ENCODE data around the gene ACSL1. TPM values are rescaled to one million over a fixed set of nuclear protein-coding genes. Genes with fewer than 3 reads are reported as not detected.

The ACSL1 gene
- total RNA-seq, 1 experiment from 2014 or later: 12.9 TPM

DNA sequence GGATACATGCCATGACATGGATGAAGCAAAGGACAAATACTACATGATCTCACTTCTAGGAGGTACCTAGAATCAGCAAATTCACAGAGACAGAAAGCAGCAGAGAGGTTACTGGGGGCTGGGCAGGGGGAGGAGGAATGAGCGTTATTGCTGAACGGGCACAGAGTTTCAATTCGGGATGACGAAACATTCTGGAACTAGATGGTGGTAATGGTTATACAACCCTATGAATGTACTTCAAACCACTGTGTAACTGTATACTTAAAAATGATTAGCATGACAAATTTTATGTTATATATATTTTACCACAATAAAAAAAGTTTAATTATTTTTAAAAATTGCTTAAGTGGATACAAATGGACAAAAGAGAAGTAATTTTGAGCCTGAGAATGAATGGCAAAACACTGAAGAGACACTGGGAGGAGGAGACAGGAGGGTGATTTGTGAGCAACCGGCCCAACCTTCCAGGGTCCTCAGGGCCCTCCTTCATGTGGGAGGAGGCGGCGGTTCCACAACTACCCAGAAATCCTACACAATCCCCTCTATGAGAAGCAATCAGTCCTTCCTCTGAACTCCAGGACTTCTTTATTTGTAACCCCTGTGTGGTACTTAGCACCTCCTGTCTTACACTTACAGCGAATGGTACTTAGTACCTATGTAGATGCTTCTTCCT lies 14.1 kb downstream of the ACSL1 start:
- Histone ChIP-seq H3K27me3 (no peaks in the 10 kb centered on the region), H3K36me3 (no peaks in the 10 kb centered on the region), H3K27ac (no peak overlapping the region; the same call in 1 of the 2 replicates), H3K4me1 (peaks cover 30% of the 10 kb centered on the region), H3K4me3 (no peak overlapping the region), H3K9me3 (replicated peaks) (no peaks in the 10 kb centered on the region)
- no peak for DNase-seq

DNA sequence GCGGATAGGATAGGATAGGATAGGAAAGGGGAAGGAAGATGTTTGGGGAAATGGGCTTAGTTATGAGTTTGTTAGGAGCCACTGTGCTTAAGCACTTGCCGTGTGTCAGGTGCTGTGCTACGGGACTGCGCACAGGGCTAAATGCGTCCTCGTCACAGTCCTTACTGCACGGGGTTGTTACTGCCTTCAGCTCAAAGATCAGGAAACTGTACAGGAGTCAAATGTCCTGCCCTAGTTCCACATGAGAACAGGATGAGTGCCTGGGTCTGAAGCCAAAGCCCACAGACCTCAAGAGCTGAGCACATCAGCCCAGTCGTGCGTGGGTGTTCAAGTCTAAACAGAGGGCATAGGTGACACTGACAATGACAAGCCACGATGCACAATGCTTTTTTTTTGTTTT lies 15.0 kb downstream of the ACSL1 start:
- no peak for DNase-seq
- H3K9me3 ChIP-seq (replicated peaks): no peaks in the 10 kb centered on the region
- no peaks in the 10 kb centered on the region for H3K27me3 ChIP-seq
- H3K27ac ChIP-seq: no peak overlapping the region
- no peak overlapping the region for H3K4me3 ChIP-seq
- H3K36me3 ChIP-seq: no peaks in the 10 kb centered on the region
- peaks cover 30% of the 10 kb centered on the region for H3K4me1 ChIP-seq

DNA sequence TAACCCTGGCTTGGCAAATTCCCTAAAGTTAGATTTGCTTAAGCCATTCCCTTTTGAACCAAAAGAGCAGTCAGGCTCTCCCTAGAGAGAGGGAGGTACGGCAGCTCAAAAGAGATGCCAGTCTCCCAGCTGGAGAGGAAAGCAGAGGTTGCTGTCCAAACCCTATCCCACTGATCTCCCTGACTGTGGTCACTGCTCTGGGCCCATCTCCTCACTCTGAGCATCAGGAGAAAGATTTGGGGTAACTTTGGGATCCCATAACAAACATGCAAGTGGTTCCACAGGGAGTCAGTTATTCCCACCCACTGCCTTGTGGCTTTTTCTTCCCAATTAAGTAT lies 17.1 kb downstream of the ACSL1 start:
- H3K4me3 ChIP-seq: no peak overlapping the region
- H3K36me3 ChIP-seq: no peaks in the 10 kb centered on the region
- no peaks in the 10 kb centered on the region for H3K9me3 ChIP-seq (replicated peaks)
- H3K27ac ChIP-seq: no peak overlapping the region
- peaks cover 15% of the 10 kb centered on the region for H3K4me1 ChIP-seq
- DNase-seq: no peak
- H3K27me3 ChIP-seq: no peaks in the 10 kb centered on the region

DNA sequence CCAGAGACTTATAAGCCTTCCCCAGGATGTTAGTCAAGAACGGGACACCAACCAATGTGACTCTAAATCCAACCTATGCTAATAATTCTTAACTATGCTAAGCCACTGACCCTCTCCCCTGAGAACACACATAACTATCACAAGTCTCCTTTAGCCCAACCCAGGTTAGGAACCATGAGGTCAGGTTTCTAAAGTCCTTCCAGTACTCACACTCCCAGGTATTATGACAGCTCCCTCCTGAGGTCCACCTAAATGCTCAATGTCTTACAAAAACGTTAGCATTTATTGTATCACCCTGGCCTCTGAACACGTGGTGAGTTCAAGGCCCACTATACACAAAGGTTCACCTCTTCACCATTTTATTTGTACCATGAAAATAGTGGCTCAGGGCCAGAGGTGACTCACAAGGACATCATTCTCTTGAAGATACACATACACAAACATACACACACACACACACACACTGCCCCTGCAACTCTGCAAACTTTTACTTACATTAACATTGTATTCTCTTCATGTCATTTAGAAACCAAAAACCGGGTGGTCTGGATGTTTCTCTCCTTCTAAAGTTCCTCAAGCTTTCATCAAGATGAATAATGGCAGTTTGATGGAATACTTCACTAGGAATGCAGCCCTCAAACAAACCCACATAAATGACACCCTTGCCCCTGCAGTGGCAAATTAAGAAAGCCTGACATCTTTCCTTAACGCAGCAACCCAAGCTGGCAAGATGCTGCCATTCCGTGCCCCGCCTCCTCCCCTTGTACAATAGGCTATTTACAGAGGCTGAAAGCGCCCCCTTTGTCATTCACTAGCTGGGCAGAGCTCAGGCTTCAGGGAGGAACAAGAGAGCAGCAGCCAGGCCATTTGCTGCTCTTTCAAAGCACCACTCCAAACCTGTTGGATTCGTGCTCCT lies 17.7 kb downstream of the ACSL1 start:
- peak; percentile 7 to 18 for DNase-seq

DNA sequence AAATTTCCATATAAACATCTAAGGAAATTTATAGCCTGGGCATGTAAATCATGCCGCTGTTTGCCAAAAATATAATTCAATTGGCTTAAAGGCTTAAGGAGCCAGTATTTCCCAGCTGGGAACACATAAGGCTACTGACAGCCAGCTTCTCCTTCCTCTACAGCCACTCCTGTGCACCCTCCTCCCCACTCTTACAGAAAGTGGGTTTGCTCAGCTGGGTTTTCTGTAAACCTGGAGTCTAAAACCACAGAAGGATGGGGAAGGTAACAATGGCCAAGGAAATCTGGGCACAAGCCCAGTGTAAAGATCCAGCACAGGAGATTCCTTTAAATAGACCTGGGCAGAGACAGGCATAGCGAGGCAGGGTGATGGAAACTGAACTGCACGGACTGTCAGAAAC lies 18.5 kb downstream of the ACSL1 start:
- peaks cover 10% of the 10 kb centered on the region for H3K4me1 ChIP-seq
- H3K9me3 ChIP-seq (replicated peaks): no peaks in the 10 kb centered on the region
- no peak for DNase-seq
- no peak overlapping the region for H3K27ac ChIP-seq
- H3K36me3 ChIP-seq: no peaks in the 10 kb centered on the region
- H3K27me3 ChIP-seq: no peaks in the 10 kb centered on the region
- no peak overlapping the region for H3K4me3 ChIP-seq

More for the DNA sequence above, 17.7 kb downstream of the ACSL1 start:
- no peak overlapping the region for H3K27ac ChIP-seq
- peaks cover 13% of the 10 kb centered on the region for H3K4me1 ChIP-seq
- no peaks in the 10 kb centered on the region for H3K27me3 ChIP-seq
- no peaks in the 10 kb centered on the region for H3K36me3 ChIP-seq
- no peak overlapping the region for H3K4me3 ChIP-seq
- no peaks in the 10 kb centered on the region for H3K9me3 ChIP-seq (replicated peaks)

DNA sequence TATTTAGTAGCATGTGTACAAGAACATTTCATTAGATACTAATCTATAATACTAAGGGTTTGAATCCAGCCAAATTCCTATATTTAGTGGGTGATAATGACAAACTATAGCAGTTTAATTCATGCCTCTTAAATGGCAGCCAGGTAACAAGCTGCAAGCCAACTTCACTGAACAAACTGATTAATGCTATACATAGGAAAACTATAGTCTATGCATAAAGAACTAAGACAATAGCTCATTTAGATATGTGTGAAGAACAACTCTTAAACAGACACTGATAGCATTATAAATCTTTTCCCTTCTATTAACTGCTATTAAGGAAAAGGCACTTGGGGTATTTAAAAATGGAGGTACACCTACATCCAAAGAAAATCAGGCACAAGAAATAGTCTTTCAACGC lies 19.1 kb downstream of the ACSL1 start:
- no peaks in the 10 kb centered on the region for H3K36me3 ChIP-seq
- no peaks in the 10 kb centered on the region for H3K27me3 ChIP-seq
- no peak overlapping the region for H3K4me3 ChIP-seq
- H3K27ac ChIP-seq: no peak overlapping the region
- no peaks in the 10 kb centered on the region for H3K9me3 ChIP-seq (replicated peaks)
- peaks cover 5% of the 10 kb centered on the region for H3K4me1 ChIP-seq
- DNase-seq: no peak

DNA sequence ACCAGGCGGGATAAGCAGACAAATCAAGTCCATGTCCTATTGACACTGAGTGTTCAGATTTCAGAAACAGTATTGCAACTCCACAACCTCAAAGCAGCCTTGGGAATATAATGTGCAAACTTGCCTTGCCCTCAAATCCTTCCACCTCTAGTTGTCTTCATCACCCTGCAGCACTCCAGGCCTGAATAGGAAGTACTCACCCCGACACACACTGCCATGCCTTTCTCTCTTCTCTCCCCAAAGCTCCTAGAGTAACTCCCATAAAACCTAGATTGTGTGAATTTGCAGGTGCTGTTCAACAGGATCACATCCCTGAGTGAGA lies 19.6 kb downstream of the ACSL1 start:
- no peaks in the 10 kb centered on the region for H3K36me3 ChIP-seq
- H3K4me3 ChIP-seq: no peak overlapping the region
- peaks cover 4% of the 10 kb centered on the region; the same call in 1 of the 2 replicates for H3K4me1 ChIP-seq
- no peak overlapping the region for H3K27ac ChIP-seq
- no peaks in the 10 kb centered on the region for H3K27me3 ChIP-seq
- no peaks in the 10 kb centered on the region for H3K9me3 ChIP-seq (replicated peaks)
- DNase-seq: no peak

DNA sequence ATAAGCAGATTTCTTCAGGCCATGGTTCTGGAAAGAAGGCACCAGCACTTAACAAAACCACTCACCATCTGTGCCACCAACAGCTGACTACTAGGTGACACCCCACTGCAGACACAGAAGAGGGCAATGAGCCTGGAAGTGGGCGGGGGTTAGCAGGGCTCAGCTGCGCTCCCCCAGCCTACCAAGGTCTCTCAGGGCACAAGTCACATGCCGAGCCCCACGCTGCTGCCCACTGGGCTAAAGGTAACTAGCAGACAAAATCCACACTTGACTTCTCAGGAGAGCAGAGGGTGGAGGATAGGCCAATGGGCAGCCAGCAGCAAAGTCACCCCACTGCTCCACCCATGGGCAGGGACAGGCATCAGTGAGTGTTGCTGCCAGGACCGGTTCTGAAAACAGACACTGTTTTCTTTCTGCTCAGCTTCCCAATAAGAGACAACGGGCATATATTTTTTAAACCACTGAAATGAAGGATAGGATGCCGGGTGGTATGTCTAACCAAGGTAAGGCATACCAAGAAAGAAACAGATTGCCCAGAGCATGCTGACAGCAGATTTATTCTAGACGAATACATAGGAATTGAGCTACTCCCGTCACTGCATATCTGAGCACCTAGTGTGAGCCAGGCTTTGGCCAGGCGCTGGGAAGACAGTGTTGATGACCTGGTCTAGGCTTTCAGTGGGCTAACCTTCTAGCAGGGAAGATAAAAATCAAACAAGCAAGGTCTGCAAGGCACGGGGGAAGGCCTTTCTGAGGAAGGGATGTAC lies 20.1 kb downstream of the ACSL1 start:
- no peak for DNase-seq
- Histone ChIP-seq H3K9me3 (replicated peaks) (no peaks in the 10 kb centered on the region), H3K36me3 (no peaks in the 10 kb centered on the region), H3K4me3 (no peak overlapping the region), H3K4me1 (peaks cover 4% of the 10 kb centered on the region; the same call in 1 of the 2 replicates), H3K27me3 (no peaks in the 10 kb centered on the region), H3K27ac (no peak overlapping the region)

DNA sequence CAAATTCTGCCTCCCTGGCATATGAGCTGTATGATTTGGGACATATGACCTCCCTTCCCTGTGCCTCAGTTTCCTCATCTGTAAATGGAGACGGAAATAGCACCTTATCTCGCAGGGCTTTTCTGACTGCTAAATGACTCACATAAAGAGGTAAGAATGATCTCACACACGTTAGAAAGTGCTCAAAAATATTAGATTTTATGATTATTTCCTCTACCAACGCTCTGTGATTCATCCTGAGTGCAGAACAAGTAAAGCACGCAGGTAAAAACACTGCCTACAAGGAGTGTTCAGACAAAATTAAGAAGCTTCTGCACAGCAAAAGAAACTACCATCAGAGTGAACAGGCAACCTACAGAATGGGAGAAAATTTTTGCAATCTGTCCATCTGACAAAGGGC lies 21.1 kb downstream of the ACSL1 start:
- H3K4me3 ChIP-seq: no peak overlapping the region
- H3K9me3 ChIP-seq (replicated peaks): no peaks in the 10 kb centered on the region
- DNase-seq: no peak
- H3K27me3 ChIP-seq: no peaks in the 10 kb centered on the region
- no peak overlapping the region for H3K27ac ChIP-seq
- H3K4me1 ChIP-seq: peaks cover 4% of the 10 kb centered on the region; the same call in 1 of the 2 replicates
- no peaks in the 10 kb centered on the region for H3K36me3 ChIP-seq

DNA sequence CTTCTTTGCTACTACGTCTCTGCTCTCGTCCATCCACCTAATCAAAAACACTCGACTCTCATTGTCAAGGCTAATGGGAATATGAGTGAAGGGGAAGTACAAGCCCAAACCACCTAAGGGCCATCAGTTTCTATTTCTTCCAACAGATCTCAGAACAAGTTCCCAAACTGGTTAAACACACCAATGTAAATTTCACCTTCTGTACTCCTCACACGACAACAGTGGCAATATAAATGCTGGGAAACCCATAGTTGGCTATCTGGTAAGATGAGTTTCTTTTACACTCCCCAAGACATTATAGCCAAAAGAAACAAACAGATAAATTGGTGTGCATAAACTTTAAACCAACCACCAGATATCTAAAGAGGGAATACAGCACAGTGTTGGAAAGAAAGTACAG lies 21.9 kb downstream of the ACSL1 start:
- H3K27me3 ChIP-seq: no peaks in the 10 kb centered on the region
- peaks cover 4% of the 10 kb centered on the region; the same call in 1 of the 2 replicates for H3K4me1 ChIP-seq
- H3K9me3 ChIP-seq (replicated peaks): no peaks in the 10 kb centered on the region
- no peaks in the 10 kb centered on the region for H3K36me3 ChIP-seq
- H3K4me3 ChIP-seq: no peak overlapping the region
- no peak overlapping the region for H3K27ac ChIP-seq
- DNase-seq: no peak

DNA sequence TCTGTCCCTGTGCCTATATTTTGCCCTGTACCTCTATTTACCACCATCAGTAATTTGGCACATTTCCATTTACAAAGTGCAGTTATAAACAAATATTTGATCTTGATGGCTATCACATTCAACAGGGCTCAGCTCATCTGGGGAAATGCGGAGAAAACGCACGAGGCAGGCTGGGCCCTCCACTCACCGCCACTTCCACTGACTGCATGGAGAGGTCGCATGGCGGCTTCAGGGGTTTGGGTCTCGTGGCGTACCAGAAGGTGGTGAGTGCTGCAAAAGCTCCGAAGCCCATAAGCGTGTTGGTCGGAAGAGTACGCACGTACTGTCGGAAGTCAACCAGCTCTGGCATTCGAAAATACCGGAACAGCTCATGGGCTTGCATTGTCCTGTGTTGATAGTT lies 22.6 kb downstream of the ACSL1 start:
- no peaks in the 10 kb centered on the region for H3K9me3 ChIP-seq (replicated peaks)
- H3K4me1 ChIP-seq: peaks cover 4% of the 10 kb centered on the region; the same call in 1 of the 2 replicates
- H3K27ac ChIP-seq: no peak overlapping the region
- no peak overlapping the region for H3K4me3 ChIP-seq
- H3K27me3 ChIP-seq: no peaks in the 10 kb centered on the region
- DNase-seq: no peak
- H3K36me3 ChIP-seq: no peaks in the 10 kb centered on the region

DNA sequence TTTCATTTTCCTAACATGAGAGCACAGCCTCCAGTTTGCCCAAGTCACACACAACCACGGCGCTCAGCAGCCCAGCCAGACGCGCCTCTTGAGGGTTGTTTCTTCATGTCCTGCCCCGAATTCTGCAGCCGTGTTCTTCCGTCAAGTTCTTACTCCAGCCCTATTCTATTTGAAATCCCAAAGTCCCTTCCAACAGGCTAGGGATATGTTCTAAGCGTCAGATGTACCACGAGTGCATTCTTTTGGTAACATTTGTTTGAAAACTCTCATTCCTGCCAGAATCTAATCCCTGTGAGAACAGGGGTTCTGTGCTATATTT lies 23.1 kb downstream of the ACSL1 start:
- Histone ChIP-seq H3K27ac (no peak overlapping the region), H3K27me3 (no peaks in the 10 kb centered on the region), H3K9me3 (replicated peaks) (no peaks in the 10 kb centered on the region), H3K4me1 (peaks cover 4% of the 10 kb centered on the region; the same call in 1 of the 2 replicates), H3K36me3 (no peaks in the 10 kb centered on the region), H3K4me3 (no peak overlapping the region)
- DNase-seq: peak; percentile 11 to 41

DNA sequence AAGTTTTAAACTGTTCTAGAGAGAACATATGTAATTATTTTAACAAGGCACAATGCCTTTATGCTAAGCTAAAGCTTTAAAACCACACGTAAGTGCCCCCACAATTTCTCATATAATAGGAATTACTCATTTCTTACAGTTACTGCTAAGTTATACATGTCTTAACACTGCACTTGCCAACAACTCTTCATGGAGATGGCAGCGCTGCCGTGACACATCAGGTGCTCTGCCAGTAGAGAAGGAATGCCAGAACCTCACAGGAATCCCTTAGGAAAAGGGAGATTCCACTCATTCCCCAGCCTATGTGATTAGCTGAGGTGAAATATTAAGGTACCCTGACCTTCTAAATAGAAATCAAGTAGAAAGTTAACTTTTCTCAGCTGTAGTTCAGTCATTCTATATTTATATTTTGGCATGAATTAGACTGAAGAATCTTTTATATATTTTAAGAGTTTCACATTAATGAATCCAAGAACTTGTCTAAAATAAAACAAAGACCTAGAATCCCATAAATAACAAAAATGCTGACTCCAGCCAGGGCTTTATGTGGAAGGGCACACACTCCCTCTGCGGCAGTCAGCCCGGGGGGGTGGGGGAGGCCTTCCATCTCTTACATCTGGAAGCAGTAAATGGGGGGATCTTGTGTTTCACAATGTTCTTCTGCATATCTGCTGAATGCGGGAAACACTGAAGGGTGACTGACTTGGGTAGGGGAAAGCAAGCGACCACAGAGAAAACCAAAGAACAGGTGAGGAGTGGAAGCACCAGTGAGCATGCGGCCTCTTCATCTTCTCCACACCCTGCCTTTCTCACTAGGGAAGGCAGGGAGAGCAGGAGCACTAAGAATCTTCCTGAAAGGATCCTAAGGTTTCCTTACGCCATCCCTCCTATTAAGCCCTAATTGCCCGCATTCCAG lies 23.7 kb downstream of the ACSL1 start:
- Histone ChIP-seq H3K27ac (no peak overlapping the region), H3K9me3 (replicated peaks) (no peaks in the 10 kb centered on the region), H3K4me1 (peaks cover 4% of the 10 kb centered on the region; the same call in 1 of the 2 replicates), H3K4me3 (no peak overlapping the region), H3K36me3 (no peaks in the 10 kb centered on the region), H3K27me3 (no peaks in the 10 kb centered on the region)
- DNase-seq: no peak

DNA sequence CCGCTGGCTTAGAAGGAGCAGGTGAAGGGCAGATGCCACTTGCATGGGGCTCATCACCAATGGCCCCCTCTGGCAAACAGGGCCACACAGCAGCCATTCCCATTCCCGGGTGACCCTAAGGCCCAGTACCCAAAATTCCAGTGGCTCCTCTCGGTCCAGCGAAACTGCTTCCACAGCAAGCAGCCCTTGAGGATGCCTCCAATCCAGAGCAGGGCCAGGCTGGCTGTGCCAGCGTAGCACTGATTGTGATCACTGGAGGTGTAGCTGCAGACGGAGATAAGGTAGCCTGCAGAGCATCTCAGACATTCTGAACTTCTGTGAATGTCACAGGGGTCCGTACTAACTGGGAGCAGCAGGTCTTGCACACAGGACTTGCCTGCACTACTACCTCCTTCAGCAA lies 27.3 kb downstream of the ACSL1 start:
- Histone ChIP-seq H3K36me3 (no peaks in the 10 kb centered on the region), H3K27me3 (no peaks in the 10 kb centered on the region), H3K4me1 (peaks cover 4% of the 10 kb centered on the region; the same call in 1 of the 2 replicates), H3K4me3 (no peak overlapping the region), H3K27ac (no peak overlapping the region), H3K9me3 (replicated peaks) (no peaks in the 10 kb centered on the region)
- DNase-seq: no peak

Data from SJCRH30 (cell line).